OCI-LY7 (cell line): ENCODE data around the gene HRH2.

ENCODE experiments used
- EZH2phosphoT487 ChIP-seq: fragments of 200-600 bp; sonication (generic); IDR thresholded peaks from 2 replicates; pipeline ENCODE4 v1.6.1; 2018; ENCODE audit warnings: low read depth, borderline replicate concordance, mild to moderate bottlenecking, mixed run types, antibody characterized with exemption, low read length, moderate library complexity, mixed read lengths
- TF ChIP-seq, protein P1 (sequence below): fragments of 200-600 bp; sonication (generic); conservative IDR thresholded peaks from 2 replicates; pipeline ENCODE4 v1.5.1; 2014; ENCODE audit warnings: mild to moderate bottlenecking, antibody characterized with exemption, low read length, moderate library complexity, mixed read lengths

DNA sequence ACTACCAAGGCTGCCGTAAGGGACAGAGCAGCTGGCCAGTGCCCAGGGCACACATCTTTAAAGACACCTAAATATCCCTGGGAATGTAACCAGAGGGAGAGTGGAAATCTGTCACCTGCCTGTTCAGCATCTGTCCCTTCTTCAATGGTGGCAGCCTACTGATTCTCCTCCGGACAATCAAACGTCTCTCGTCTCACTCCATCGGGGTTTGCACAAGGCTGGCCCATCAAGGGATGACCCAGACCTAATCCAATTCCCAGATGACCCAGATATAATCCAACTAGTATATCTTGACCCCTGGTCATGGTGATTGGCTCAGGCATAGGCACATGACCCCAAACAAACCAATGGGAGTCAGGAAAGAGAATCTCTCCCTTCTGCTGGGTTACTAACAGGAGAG lies 93.5 kb downstream of the HRH2 start:
- TF ChIP-seq, protein P1, sequence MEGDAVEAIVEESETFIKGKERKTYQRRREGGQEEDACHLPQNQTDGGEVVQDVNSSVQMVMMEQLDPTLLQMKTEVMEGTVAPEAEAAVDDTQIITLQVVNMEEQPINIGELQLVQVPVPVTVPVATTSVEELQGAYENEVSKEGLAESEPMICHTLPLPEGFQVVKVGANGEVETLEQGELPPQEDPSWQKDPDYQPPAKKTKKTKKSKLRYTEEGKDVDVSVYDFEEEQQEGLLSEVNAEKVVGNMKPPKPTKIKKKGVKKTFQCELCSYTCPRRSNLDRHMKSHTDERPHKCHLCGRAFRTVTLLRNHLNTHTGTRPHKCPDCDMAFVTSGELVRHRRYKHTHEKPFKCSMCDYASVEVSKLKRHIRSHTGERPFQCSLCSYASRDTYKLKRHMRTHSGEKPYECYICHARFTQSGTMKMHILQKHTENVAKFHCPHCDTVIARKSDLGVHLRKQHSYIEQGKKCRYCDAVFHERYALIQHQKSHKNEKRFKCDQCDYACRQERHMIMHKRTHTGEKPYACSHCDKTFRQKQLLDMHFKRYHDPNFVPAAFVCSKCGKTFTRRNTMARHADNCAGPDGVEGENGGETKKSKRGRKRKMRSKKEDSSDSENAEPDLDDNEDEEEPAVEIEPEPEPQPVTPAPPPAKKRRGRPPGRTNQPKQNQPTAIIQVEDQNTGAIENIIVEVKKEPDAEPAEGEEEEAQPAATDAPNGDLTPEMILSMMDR: no peak
- TF ChIP-seq EZH2phosphoT487: no peak
